Measurements from ENCODE around the gene ERRFI1.

Gene ERRFI1

DNA sequence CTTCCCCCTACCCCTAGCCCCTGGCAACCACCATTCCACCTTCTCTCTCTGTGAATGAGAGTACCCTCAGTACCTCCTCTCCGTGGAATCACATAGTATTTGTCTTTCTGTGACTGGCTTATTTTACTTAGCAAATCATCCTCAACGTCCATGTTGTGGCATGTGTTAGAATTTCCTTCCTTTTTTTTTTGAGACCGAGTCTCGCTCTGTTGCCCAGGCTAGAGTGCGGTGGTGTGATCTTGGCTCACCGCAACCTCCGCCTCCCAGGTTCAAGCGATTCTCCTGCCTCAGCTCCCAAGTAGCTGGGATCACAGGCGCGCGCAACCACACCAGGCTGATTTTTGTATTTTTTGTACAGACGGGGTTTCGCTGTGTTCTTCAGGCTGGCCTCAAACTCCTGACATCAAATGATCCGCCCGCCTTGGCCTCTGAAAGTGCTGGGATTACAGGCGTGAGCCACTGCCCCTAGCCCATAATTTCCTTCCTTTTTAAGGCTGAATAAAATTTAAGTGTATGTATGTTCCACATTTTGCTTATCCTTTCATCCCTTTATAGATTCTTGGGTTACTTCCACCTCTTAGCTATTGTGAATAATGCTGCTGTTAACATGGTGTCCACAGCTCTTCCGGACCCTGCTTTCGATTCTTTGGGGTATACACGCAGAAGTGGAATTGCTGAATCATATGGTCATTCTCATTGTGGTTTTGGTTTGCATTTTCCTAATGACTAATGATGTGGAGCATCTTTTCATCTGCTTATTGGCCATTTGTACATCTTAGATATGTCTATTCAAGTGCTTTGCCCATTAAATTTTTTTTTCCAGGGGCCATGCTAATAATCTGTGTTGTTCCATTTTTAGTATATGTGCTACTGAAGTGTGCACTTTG is 32.3 kb downstream of the ERRFI1 start:
- no peak overlapping the region for H3K4me3 ChIP-seq (ENCODE audit: control insufficient read depth, low read depth, low read length)
- DNase-seq (ENCODE audit: low read depth) = peak; percentile 55
- TF ChIP-seq, protein P1, sequence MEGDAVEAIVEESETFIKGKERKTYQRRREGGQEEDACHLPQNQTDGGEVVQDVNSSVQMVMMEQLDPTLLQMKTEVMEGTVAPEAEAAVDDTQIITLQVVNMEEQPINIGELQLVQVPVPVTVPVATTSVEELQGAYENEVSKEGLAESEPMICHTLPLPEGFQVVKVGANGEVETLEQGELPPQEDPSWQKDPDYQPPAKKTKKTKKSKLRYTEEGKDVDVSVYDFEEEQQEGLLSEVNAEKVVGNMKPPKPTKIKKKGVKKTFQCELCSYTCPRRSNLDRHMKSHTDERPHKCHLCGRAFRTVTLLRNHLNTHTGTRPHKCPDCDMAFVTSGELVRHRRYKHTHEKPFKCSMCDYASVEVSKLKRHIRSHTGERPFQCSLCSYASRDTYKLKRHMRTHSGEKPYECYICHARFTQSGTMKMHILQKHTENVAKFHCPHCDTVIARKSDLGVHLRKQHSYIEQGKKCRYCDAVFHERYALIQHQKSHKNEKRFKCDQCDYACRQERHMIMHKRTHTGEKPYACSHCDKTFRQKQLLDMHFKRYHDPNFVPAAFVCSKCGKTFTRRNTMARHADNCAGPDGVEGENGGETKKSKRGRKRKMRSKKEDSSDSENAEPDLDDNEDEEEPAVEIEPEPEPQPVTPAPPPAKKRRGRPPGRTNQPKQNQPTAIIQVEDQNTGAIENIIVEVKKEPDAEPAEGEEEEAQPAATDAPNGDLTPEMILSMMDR (IDR thresholded peaks at IDR 0.05; ENCODE audit: control insufficient read depth, insufficient read depth, low read depth, low read length, missing control alignments) = no peak

DNA sequence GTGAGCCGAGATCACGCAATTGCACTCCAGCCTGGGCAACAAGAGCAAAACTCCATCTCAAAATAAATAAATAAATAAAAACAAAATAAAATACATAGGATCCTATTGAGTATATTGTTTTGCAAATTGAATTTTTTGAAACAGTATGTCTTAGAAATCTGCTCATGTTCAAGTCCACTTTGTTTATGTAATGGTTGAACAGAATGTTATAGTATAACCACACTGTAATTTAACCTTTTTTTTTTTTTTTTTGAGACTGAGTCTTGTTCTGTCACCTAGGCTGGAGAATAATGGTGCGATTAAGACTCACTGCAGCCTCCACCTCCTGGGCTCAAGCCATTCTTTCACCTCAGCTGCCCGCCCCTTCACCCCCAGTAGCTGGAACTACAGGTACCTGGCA is 33.2 kb downstream of the ERRFI1 start:
- no peak for DNase-seq (ENCODE audit: low read depth)
- TF ChIP-seq, protein P1 (IDR thresholded peaks at IDR 0.05; ENCODE audit: control insufficient read depth, insufficient read depth, low read depth, low read length, missing control alignments) = no peak

DNA sequence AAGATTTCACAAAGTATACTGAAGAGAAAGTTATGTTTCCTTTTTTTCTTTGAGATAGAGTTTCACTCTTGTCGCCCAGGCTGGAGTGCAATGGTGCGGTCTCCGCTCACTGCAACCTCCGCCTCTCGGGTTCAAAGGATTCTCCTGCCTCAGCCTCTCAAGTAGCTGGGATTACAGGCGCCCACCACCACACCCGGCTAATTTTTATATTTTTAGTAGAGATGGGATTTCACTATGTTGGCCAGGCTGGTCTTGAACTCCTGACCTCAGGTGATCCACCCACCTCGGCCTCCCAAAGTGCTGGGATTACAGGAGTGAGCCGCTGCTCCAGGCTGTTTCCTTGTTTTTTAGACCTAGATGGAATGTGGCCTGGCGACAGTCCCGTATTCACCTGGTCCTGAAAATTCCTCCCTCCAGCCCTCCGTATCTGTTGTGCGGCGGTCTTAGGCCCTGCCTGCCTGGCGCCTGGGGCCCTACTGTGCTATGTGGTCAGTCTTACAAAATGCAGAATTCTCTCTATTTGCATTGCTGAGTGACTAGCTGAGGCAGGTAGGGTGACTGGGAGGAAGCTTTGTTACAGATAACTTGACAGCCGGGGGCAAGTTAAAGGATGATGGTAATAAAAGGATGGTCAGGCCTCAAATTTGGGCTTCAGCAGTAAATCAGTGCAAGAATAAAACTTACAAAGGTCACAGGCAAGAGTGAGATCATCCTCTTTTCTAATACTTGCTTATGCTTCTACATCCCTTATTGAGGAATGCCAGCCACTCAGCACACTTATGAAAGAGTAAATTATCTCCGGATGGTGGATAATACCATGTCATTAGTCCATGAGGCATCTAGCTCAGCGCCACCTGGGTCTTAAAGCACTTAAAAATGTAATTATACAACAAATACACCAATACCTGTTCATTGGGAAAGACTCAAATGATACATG is 34.3 kb downstream of the ERRFI1 start:
- DNase-seq (ENCODE audit: low read depth) = no peak
- TF ChIP-seq, protein P1 (IDR thresholded peaks at IDR 0.05; ENCODE audit: control insufficient read depth, insufficient read depth, low read depth, low read length, missing control alignments) = no peak

More for the DNA sequence above, 33.2 kb downstream of the ERRFI1 start:
- H3K4me3 ChIP-seq (ENCODE audit: control insufficient read depth, low read depth, low read length) = no peak overlapping the region

DNA sequence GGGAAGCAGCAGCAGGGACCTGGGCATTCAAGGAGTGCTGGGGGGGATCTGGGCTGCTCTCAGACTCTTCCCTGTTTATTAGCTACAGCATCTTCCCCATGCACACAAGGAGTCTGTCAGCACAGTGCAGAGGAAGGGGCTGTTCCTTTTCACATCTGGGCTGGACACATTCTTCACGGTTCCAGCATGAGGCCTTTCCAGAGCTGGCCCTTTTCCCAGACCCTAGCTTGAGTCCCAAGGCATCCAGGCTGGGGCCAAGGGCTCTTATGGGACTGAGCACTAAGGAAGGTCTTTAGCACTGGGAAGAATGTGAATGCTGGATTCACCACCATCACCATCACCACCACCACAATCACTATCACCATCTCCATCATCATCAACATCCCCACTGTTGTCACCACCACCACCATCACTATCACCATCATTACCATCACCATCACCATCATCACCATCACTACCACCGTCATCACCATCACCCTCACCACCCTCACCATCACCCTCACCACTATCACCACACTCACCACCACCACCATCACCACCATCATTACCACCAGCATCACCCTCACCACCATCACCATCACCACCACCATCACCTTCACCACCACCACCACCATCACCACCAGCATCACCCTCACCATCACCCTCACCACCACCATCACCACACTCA is 36.2 kb downstream of the ERRFI1 start:
- H3K4me3 ChIP-seq (ENCODE audit: control insufficient read depth, low read depth, low read length) = no peak overlapping the region
- no peak for DNase-seq (ENCODE audit: low read depth)
- TF ChIP-seq, protein P1 (IDR thresholded peaks at IDR 0.05; ENCODE audit: control insufficient read depth, insufficient read depth, low read depth, low read length, missing control alignments) = no peak

More for the DNA sequence above, 34.3 kb downstream of the ERRFI1 start:
- no peak overlapping the region for H3K4me3 ChIP-seq (ENCODE audit: control insufficient read depth, low read depth, low read length)

DNA sequence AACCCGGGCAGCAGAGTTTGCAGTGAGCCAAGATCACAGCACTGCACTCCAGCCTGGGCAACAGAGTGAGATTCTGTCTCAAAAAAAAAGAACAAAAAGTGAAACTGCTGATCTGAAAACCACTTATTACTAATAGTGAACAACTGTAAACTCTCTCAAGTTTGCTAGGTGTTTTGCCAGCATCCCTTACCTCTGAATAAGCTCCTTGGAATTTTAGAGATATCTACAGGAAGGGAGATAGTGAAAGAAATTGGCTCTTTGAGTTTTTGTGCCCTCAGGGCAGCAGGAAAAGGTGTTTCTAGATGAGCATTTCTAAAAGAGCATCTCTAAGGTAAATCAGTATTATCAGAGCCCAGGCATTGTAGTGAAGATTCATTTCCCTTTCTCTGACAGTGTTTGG is 37.5 kb downstream of the ERRFI1 start:
- no peak overlapping the region for H3K4me3 ChIP-seq (ENCODE audit: control insufficient read depth, low read depth, low read length)
- TF ChIP-seq, protein P1 (IDR thresholded peaks at IDR 0.05; ENCODE audit: control insufficient read depth, insufficient read depth, low read depth, low read length, missing control alignments) = no peak
- no peak for DNase-seq (ENCODE audit: low read depth)

DNA sequence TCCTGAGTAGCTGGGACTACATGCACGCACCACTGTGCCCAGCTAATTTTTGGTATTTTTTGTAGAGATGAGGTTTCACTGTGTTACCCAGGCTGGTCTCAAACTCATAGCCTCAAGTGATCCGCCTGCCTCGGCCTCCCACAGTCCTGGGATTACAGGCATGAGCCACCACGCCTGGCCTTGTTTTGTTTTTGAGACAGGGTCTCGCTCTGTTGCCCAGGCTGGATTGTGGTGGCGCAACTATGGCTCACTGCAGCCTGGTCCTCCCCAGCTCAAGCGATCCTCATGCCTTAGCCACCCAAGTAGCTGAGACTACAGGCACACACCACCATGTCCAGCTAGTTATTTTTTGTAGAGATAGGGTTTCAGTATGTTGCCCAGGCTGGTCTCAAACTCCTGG is 38.6 kb downstream of the ERRFI1 start:
- no peak for DNase-seq (ENCODE audit: low read depth)
- TF ChIP-seq, protein P1 (IDR thresholded peaks at IDR 0.05; ENCODE audit: control insufficient read depth, insufficient read depth, low read depth, low read length, missing control alignments) = no peak
- H3K4me3 ChIP-seq (ENCODE audit: control insufficient read depth, low read depth, low read length) = no peak overlapping the region
